Activated CD8-positive, alpha-beta memory T cell treated with anti-CD3 and anti-CD28 coated beads, Interleukin-2, amount 50 U/mL, for 1 hour (primary cell): Measurements from ENCODE around the gene USP47.

Experiments used
- DNase-seq: peaks from one replicate; pipeline ENCODE4 v3.0.0-alpha.2; 2020; ENCODE audit errors: extremely low read depth

The USP47 gene

DNA sequence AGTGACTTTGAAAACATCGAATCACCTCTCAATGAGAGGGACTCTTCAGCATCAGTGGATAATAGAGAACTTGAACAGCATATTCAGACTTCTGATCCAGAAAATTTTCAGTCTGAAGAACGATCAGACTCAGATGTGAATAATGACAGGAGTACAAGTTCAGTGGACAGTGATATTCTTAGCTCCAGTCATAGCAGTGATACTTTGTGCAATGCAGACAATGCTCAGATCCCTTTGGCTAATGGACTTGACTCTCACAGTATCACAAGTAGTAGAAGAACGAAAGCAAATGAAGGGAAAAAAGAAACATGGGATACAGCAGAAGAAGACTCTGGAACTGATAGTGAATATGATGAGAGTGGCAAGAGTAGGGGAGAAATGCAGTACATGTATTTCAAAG is 100.9 kb downstream of the USP47 start:
- DNase-seq = no peak

DNA sequence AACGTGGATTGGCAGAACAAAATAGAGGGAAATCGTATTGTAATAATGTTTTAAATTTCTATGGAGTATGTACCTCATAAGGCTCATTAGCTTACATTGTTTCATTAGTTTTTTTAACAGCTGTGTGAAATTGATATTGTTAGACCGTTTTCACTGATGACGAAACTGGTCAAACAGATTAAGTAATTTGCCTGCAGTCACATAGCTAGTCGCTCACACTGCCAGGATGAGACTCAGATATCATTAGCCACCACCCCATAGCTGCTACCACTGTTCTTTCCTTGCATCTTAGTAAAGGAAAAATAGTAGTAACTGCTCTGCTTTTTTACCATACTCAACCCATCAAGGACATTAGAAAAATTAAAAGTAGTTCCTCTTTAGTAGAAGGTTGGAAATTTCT is 102.7 kb downstream of the USP47 start:
- no peak for DNase-seq

DNA sequence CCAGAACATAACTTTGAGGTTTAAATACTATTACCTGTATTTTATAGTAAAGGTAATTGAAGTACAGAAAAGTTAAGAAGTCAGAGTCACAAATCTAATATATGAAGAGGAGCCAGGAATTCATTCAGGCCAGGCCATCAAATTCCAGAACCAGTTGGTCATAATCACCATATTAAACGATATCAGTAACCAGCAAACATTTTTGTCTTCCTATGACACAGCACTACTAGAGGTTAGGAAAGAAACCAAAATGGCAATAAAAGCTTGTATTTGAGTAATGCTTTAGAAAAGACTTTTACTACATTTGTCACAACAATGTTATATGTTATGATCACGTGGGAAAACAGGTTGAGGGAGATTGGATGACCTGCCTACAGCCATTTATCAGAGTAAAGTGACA is 104.4 kb downstream of the USP47 start:
- DNase-seq = no peak

DNA sequence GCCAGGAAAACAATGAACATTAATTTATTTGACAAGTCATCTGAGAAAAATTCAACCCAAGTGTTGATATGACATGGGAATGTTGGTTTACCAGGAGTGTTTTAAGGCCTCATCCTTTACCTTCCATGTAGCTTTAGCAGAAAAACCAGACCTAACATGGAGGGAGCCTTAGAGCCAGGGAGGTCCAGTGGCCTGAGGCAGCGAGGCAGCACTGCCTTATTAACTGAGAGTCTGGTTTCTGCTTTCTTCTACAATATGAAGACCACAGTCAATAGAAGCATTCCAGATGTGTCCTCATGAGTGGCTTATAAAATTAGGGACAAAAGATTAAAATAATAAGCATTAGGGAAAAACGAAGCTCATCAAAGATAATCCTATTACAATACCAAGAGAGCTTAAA is 105.1 kb downstream of the USP47 start:
- DNase-seq = no peak

DNA sequence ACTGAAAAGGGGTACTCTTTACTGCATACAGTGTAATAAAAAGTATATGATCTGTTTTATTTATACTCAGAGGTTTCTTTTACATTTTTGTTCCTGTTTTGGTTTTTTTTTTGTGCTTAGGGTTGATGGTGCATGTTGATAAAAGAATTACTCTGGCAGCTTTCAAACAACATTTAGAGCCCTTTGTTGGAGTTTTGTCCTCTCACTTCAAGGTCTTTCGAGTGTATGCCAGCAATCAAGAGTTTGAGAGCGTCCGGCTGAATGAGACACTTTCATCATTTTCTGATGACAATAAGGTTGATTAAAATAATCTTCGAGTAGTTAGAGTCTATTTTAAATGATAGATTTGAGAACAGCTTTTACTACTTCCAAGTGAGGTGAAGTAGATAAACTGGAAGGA is 106.1 kb downstream of the USP47 start:
- DNase-seq = no peak

DNA sequence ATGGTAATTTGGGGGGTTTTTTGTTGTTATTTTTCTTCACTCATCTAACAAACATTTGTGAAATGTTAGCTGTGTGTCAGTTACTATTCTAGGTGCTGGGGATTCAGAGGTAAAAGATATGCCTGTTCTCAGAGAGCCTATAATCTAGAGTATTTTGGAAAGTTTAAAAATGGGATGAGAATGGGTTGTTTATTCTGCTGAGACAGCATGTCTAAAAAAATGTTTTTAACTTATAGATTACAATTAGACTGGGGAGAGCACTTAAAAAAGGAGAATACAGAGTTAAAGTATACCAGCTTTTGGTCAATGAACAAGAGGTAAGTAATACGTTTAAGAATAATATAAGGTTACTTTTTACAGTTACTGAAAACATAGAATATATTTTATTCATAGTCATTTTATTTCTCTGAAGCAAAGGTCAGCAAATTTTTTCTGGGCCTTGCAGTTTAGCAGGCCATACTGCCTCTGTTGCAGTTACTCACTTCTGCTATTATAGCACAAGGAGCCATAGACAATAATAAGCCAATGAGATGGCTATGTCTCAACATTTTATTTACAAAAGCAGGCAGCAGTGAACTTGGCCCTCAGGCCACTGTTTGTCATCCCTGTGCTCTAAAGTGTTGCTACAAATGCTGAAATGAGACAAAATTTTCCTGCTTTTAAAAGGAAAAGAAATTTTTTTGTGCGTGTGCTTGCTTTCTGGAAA is 106.6 kb downstream of the USP47 start:
- DNase-seq = no peak

DNA sequence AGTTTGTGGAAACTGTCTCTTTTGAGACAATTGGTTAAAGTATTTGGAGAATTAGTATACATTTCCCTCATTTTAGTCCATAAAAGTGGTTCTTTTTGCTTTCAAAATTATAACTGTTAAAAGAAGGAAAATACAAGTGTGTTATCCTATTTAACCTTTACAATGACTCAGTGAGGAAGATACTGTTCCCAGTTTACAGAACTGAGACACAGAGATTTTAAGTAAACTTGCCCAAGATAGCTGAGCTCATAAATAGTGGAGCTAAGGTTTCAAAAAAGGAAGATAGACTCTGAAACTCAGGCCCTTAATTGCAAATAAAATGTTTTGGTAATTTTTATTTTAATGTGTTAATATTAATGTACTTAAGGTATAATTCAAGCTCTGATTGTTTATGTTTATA is 107.7 kb downstream of the USP47 start:
- no peak for DNase-seq

DNA sequence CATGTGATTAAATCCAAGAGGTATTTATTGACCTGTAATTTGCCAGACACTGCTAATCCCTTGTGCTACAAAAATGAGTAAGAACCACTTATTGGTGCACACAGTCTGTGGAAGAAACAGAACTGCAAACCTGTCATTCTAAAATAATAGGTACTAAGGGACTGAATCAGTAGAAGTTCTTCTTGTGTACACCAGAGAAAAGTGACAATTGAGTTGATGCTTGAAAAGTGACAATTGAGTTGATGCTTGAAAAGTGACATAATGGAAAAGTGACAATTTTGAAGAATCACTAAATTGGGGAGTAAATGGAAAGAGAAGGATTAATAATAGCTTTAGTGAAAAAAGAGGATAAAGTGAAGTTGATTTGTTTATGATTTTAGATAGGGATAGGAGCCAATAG is 110.3 kb downstream of the USP47 start:
- no peak for DNase-seq

DNA sequence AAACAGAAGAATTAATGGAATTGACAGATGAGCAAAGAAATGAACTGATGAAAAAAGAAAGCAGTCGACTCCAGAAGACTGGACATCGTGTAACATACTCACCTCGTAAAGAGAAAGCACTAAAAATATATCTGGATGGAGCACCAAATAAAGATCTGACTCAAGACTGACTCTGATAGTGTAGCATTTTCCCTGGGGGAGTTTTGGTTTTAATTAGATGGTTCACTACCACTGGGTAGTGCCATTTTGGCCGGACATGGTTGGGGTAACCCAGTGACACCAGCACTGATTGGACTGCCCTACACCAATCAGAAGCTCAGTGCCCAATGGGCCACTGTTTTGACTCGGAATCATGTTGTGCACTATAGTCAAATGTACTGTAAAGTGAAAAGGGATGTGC is 114.2 kb downstream of the USP47 start:
- DNase-seq = no peak

DNA sequence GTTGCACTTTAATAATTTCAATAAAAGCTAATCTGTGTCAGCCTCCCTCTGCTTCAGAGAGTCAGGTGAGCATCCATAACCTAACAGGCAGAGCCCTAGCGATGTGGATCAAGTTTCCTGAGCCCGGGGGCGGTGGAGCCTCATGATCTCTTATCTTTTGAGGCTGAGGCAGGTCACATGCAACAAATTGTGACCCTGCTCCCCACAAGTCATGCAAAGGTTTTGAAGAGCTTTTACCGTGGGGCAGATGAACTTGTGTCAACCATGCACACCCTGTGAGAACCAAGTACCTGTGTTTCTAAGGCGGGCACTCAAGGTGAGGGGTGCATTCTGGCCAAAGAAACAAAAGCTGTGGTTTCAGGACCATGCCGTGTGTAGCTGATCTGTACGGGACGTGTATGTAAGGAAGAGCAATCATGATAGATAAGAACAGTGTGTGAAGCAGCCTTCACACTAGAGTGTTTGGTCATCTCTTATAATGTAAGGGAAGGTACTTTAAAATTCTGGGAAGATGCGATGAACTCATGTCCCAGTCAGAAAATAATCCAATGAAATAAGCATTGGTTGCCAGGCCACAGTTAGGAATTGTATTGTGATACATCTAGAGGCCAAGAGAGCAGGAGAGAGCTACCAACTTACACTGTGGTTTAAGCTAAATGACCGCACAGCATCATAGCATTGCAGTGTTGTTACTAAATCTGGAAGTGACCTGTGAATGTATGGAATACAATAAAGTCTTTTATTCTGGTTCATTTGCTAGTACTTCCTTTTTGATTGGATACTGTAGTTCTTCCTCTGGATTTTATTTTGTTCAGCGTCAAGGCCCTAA is 116.8 kb downstream of the USP47 start:
- DNase-seq = no peak

DNA sequence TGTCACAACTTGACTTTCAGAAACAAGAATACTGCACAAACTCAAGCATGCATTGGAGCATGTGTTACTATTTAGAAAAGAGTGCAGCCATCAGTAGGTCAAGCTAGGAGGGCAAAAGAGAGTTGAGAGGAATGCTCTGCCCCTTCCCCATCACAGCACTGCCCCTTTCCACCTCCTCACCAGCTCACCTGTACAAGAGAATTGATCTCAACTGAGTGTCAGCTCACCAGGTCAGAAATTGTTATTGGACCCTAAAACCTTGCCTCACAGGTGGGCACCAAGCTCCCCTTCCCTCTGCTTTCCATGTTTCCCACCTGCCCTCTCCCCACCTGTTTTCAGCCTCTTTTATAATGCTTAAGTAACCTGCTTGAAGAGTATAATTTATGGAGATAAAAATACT is 117.8 kb downstream of the USP47 start:
- no peak for DNase-seq

DNA sequence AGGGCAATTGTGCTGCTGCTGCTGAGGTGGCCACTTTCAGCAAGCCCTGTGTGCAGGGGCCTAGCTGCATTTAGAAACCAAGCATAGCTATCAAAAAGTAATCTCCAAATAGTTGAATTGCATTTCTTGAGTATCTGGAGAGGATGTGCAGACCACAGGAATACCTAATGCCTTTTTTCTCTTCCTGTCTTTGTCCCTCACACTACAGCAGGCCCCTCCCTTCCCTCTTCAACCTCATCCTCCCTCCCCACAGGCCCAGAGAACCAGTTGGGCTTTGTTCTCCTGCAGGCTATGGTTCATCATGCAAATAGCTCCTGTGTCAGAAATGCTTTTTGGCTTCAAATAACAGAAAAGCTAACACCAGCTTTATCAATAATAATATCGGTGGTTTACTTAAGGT is 118.9 kb downstream of the USP47 start:
- no peak for DNase-seq

DNA sequence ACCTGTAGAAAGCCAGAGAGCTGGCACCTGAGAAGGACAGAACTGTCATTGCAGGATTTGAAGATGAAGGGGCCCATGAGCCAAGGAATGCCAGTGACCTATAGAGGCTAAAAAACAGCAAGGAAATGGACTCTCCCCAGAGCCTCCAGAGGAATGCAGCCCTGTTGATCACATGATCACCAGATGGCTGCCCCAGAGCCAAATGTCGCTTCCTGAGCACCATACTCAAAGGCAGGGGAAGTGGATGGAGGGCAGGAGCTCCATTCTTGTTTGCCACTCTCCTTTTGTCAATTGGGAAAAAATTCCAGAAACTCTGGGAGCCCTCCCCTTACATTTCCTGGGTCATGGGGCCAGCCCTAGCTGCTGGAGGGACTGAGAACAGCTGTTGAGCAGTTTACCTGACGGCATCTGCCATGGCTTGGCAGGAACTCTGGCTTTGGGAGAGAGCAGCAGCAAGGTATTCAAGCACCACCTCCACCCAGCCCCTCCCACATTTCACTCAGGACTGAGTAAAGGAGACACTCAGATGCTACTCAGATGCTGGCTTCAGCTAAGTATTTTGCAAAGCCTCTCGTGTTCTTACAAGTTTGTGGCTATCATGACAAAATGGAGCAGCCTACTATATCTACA is 119.7 kb downstream of the USP47 start:
- no peak for DNase-seq

DNA sequence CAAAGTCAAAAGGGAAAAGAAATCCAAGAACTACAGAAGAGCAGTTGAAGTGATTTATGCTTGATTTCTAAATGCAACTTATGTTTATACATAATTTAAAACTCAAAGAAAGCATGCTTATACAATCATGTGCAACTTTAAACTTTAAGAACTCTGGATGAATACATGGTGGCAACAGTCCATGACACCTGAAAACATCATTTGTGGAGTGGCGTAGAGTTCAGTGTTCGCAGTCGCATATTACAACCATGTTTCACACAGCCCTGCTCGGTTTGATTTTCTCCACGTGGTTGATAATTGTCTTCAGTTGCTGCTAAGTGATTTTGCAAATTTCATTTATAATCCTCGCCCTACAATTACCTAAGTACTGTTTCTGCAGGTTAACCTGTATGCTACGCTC is 121.3 kb downstream of the USP47 start:
- no peak for DNase-seq

DNA sequence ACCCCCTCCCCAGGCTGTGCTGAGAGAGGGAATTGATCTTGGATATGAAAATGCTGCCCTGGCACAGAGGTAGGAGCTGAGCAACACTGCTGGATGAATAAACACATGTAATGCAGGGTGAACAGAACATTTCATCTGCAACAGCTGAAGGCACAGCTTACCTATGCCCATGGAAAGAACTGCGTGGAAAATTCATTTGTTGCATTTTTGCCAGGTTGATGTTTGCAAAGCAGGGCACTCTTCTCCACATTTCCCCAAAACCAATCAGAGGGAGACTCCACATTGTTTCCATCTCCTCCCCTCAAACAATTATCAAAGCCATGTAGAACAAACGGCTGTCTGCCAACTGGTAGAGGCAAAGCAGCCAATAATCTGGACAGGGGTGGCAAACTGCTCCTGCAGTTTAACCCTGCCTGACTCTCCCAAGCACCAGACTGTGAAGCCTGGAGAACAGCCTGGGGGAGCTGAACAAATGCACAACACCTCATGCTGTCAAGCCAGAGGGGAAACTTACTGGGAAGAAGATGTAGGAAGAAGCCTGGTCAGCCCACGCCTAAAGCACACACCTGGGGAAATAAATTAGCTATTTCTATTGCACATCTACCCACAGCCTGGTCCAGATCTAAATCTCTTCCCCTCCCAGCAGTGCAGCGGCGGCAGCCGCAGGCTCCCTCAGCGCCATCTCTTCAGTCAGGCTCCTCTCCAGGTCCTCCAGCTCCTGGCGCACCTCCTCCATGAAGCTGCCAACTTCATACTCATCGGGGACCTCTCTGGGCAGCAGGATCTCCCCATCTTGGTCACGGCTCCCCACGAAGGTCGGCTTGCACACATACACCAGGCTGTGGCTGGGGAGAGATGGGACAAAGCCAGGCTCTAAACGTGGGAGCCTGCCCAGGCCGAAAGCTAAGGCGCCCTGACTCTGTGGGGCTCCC is 122.3 kb downstream of the USP47 start:
- DNase-seq = no peak

DNA sequence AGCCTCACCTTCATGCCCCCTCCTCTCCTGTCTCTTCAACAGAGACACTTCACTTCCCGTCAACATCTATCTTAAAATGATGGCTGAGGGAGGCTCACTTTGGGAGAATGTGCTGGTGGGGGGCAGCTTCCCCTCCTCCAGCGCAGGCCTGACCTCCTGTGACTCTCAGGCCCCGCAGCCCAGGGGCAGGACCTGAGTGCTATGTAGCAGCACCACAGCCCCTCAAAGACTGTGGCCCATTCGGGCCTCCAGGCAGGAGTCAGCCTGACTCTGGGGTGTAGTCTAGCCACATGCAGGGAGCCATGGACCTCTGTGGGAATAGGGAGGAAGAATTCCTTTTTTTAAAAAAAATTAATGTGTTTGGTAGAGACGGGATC is 123.0 kb downstream of the USP47 start:
- DNase-seq = no peak

DNA sequence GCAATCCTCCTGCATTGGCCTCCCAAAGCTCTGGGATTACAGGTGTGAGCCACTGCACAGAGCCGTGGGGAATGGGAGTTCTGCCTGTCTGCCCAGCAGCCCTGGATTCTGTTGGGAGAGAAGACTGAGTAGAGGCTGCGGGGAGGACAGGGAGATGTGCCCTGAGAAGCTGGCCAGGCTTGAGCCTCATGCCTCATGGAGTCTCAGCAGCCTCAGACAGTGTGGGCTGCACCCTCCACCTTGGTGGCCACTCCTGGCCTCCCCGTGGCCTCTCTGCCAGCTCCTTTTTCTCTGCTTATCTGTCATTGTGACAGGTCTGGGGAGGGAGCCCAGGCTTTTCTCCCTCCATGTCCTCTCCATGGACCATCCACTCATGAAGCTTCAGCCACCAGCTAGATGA is 123.4 kb downstream of the USP47 start:
- DNase-seq = no peak

DNA sequence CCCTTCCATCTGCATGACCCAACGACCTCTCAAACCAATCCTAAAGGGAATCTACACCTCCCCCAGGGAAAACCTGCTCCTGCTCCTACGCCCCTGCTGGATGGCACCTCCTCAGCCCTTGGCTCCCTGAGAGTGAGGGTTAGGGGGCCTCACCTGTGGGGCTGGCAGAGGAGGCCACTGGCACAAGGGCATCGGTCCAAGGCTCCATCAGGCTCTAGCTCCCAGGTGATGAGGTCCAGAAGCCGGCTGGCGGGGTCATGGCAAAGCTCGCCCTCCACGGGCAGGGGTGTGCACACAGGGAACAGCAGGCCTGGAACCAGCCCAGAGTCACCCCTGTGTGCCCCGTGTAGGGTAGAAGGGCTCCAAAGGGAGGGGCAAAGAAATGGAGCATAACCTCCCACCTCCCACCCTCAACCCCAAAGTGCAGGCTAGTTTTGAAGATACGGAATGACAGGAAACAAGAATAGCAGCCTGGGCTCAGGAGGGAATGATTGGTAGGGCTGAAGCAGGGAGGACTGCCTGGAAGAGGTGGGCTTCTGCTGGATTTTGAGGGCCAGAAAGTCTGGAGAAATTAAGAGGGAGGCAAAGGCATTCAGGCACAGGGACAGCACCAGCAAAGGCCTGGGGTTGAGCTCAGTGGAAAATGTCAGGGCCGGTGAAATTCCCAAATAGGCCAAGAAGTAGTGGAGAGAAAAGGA is 124.0 kb downstream of the USP47 start:
- DNase-seq = no peak

DNA sequence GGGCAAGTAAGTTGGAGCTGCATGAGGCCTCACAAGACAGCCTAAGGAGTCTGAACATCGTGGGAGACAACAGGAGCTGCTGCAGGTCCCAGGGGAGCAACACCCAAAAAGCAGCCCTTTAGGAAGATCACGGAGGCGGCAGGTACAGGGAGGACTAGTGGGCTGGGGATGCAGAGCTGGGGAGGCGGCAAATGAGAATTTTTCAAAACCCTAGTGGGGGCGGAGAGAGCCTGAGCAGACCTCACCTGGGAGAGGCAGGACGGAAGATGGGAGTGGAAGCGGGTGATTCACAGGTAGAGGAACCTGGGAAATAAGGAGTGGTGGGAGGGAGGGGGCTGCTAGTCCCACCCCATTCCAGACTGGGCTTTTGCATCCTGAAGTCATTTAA is 124.6 kb downstream of the USP47 start:
- no peak for DNase-seq

DNA sequence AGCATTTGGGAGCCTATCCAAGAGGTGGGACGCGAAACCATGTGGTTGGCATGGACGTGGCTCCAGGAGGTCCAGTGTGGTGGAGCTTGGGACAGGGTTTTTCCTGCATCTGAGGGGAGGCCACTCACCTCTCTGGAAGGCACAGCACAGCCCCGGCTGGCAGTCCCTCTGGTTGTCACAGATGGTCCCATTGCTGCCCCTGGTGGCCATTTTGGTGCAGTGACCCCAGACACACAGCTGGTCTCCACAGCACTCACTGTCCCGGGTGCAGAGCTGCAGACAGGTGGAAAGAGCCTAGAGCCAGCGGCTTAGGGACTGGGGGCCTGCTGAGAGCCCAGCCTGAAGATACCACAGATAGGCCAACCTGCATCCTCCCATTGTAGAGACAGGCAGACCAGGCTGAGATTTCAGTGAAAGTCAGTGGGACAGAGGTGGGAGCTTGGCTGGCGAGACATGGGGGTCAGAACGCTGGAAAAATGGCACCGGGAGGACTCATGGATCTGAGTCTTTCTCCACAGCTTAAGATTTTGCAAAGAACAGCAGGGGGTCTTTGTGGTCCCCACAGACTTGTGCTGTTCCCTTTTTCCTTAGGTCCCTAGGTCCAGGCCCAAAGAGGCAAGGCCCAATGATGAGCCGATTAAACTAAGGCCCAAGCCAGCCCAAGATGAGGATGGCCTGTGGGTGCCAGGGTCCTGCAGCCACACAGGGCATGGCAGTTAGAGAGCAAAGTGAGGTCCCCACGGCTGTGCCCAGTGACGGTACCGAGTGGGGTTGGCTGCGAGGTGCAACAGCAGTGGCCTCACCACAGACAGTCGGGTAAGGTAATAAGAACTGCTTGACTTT is 125.3 kb downstream of the USP47 start:
- peak; percentile 20 for DNase-seq
